Peyer's patch (tissue), 4 donors: Measurements from ENCODE around the gene CD247.

Source experiments
- CTCF ChIP-seq, 6 experiments: fragments of 450-650 bp in 4 of 6; fragments of 200-600 bp in 2 of 6; sonication (generic) in 1 of 6; IDR thresholded peaks; one replicate each; pipeline ENCODE4 v1.5.1; 2017 to 2019; ENCODE audit warnings: antibody characterized with exemption in 6 of 6, mild to moderate bottlenecking in 3 of 6, moderate library complexity in 1 of 6
- POLR2A ChIP-seq, 2 donors: fragments of 450-650 bp; IDR thresholded peaks; one replicate each; pipeline ENCODE4 v1.5.1; 2017; ENCODE audit warnings: antibody characterized with exemption in 2 of 2, mild to moderate bottlenecking in 2 of 2, moderate library complexity in 2 of 2

GRCh38 chr1:167502719-167503462, 15.4 kb downstream of the CD247 start:
- TF ChIP-seq CTCF (IDR thresholded peaks at IDR 0.05), result no peak
- no peak for TF ChIP-seq POLR2A (IDR thresholded peaks at IDR 0.05)
